Activated CD4-positive, alpha-beta memory T cell treated with anti-CD3 and anti-CD28 coated beads, Interleukin-2, amount 10 ng/mL, durations not matched to agents 7 days and 5 days (primary cell): Measurements from ENCODE around the gene ZBTB34. TPM values are rescaled to one million over a fixed set of nuclear protein-coding genes. Genes with fewer than 3 reads are reported as not detected.

Experiments
- CTCF ChIA-PET: fragments of 350-600 bp; sonication (Branson Sonifier 250); formaldehyde crosslinking; loops from one replicate; lab custom pipeline; 2021; ENCODE audit warnings: antibody characterized with exemption, inconsistent platforms; lab: Charles Lee
- POLR2A ChIA-PET: fragments of 350-600 bp; sonication (Branson Sonifier 250); formaldehyde crosslinking; loops from one replicate; lab custom pipeline; 2021; ENCODE audit warnings: antibody characterized with exemption; lab: Charles Lee
- DNase-seq: peaks from one replicate; pipeline ENCODE4 v3.0.0-alpha.2; 2020
- H3K27ac Mint-ChIP-seq: one replicate; pipeline ENCODE4 v1.8.0; 2021; ENCODE audit warnings: mild to moderate bottlenecking, mixed read lengths
- H3K27me3 Mint-ChIP-seq: one replicate; pipeline ENCODE4 v1.8.0; 2021; ENCODE audit warnings: mixed read lengths
- H3K36me3 Mint-ChIP-seq: one replicate; pipeline ENCODE4 v1.8.0; 2021; ENCODE audit warnings: low read depth, mixed read lengths
- H3K4me1 Mint-ChIP-seq: one replicate; pipeline ENCODE4 v1.8.0; 2021; ENCODE audit warnings: mixed read lengths
- H3K4me3 Mint-ChIP-seq: one replicate; pipeline ENCODE4 v1.8.0; 2021; ENCODE audit warnings: mild to moderate bottlenecking, mixed read lengths
- H3K9me3 Mint-ChIP-seq: one replicate; pipeline ENCODE4 v1.8.0; 2021; ENCODE audit warnings: mixed read lengths
- total RNA-seq, 2 experiments: library from RNA; stranded (reverse); gene quantifications; one replicate each; pipeline ENCODE4 v1.2.3, GENCODE V29; 2021

Gene ZBTB34
- total RNA-seq, 2 experiments from 2014 or later: 8.2 TPM

DNA sequence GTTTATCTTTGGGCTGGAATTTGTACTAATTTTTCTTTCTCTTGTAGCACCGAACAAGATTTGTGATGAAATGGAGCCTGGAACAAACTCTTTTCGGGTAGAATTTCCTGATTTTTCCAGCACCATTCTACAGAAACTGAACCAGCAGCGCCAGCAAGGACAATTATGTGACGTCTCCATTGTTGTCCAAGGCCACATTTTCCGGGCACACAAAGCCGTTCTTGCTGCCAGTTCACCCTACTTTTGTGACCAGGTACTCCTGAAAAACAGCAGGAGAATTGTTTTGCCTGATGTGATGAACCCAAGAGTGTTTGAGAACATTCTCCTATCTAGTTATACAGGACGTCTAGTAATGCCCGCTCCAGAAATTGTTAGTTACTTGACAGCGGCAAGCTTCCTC is 28.0 kb upstream of the ZBTB34 start:
- no peaks in the 10 kb centered on the region for H3K27me3 Mint-ChIP-seq
- H3K4me1 Mint-ChIP-seq: peaks cover 34% of the 10 kb centered on the region
- no peak for DNase-seq
- no peaks in the 10 kb centered on the region for H3K9me3 Mint-ChIP-seq
- H3K36me3 Mint-ChIP-seq: peaks cover 55% of the 10 kb centered on the region
- H3K4me3 Mint-ChIP-seq: no peak overlapping the region
- ChIA-PET CTCF (interaction anchor here (0.6 to 2.1 kb wide), 2 partner anchors 27 to 441 kb away, joined by 3 to 6 read pairs; no protein-coding TSS in a partner anchor), POLR2A (no interaction called here)
- no peak overlapping the region for H3K27ac Mint-ChIP-seq

DNA sequence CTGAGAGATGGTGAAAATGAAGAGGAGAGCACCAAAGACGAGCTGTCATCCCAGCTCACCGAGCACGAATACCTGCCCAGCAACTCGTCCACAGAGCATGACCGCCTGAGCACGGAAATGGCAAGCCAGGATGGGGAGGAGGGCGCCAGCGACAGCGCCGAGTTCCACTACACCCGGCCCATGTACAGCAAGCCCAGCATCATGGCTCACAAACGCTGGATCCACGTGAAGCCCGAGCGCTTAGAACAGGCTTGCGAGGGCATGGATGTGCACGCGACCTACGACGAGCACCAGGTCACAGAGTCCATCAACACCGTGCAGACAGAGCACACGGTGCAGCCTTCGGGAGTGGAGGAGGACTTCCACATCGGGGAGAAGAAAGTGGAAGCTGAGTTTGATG is 27.4 kb upstream of the ZBTB34 start:
- DNase-seq: no peak
- H3K9me3 Mint-ChIP-seq: no peaks in the 10 kb centered on the region
- ChIA-PET CTCF (interaction anchor here (2.1 kb wide), 1 partner anchor 26 kb away, joined by 6 read pairs; no protein-coding TSS in a partner anchor), POLR2A (no interaction called here)
- H3K4me3 Mint-ChIP-seq: no peak overlapping the region
- peaks cover 40% of the 10 kb centered on the region for H3K4me1 Mint-ChIP-seq
- H3K27me3 Mint-ChIP-seq: no peaks in the 10 kb centered on the region
- H3K36me3 Mint-ChIP-seq: peaks cover 59% of the 10 kb centered on the region
- no peak overlapping the region for H3K27ac Mint-ChIP-seq

DNA sequence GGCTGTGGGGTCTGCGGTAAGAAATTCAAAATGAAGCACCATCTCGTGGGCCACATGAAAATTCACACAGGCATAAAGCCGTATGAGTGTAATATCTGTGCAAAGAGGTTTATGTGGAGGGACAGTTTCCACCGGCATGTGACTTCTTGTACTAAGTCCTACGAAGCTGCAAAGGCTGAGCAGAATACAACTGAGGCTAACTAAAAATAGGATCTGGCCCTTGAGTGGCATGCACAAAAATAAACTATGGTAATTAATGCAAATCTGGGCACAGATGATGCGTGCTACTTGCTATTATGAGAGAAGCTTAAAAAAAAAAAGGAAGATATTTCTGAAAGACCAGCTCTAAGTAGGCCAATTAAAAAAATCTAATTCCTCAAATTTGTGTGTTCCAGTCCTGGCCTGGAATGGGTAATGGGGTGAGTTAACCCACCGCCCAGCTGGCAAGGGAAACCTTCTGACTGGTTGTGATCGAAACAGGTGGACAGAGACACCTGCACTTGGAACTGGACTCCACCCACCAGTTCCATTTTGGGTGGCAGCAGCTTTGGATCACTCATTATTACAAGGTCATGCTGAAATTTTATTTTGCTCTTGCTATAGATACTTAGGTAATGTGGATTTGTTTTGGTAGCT is 26.6 kb upstream of the ZBTB34 start:
- POLR2A ChIA-PET: no interaction called here
- DNase-seq: no peak
- H3K4me3 Mint-ChIP-seq: no peak overlapping the region
- CTCF ChIA-PET: interaction anchor here (0.7 to 0.9 kb wide), 2 partner anchors 127 to 129 kb away, joined by 3 read pairs; no protein-coding TSS in a partner anchor
- no peaks in the 10 kb centered on the region for H3K9me3 Mint-ChIP-seq
- no peak overlapping the region for H3K27ac Mint-ChIP-seq
- H3K4me1 Mint-ChIP-seq: peaks cover 42% of the 10 kb centered on the region
- peaks cover 59% of the 10 kb centered on the region for H3K36me3 Mint-ChIP-seq
- H3K27me3 Mint-ChIP-seq: no peaks in the 10 kb centered on the region

DNA sequence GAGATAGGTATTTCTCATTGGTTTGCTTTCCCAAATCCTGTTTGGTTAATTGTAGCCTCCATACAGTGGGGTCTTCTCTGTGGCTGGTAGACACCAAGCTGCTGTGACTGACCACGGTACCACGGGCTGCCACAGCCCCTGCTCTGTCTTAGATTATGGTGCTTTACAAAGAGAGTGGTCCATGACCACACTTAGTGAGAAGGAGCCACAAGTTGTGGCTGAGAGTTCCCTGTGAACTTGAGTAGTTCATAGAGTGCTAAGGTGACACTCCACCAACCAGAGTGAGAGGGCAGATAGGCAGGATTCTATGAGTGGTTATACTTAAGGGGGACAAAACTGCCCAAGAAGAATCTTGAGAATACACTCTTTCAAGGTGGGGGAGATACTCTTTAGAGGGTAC is 25.8 kb upstream of the ZBTB34 start:
- H3K27me3 Mint-ChIP-seq: no peaks in the 10 kb centered on the region
- POLR2A ChIA-PET: no interaction called here
- no peak overlapping the region for H3K27ac Mint-ChIP-seq
- H3K36me3 Mint-ChIP-seq: peaks cover 62% of the 10 kb centered on the region
- no peak for DNase-seq
- CTCF ChIA-PET: interaction anchor here (0.9 kb wide), 1 partner anchor 130 kb away, joined by 3 read pairs; no protein-coding TSS in a partner anchor
- no peaks in the 10 kb centered on the region for H3K9me3 Mint-ChIP-seq
- no peak overlapping the region for H3K4me3 Mint-ChIP-seq
- peaks cover 43% of the 10 kb centered on the region for H3K4me1 Mint-ChIP-seq

DNA sequence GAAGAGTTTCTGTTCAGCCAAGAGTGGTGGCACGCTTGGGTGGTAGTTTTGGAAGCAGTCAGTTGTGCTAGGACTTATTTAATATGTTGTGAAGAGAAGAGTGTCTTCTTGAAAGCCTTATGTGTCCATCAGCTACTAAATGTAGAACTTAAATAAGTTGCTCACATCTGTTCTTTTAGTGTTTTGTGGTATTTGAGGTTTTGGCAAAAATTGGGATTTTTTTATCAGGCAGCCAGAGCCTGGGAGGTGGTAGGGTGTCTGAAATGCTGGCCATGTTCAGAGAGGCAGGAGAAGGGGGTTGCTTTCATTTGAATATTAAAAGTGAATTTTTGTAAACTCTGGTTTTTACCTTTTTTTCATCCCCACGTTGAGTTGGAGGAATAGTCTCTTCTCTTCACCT is 24.2 kb upstream of the ZBTB34 start:
- ChIA-PET POLR2A (no interaction called here), CTCF (no interaction called here)
- Mint-ChIP-seq H3K4me3 (no peak overlapping the region), H3K27ac (no peak overlapping the region), H3K36me3 (peaks cover 55% of the 10 kb centered on the region), H3K9me3 (no peaks in the 10 kb centered on the region), H3K4me1 (peaks cover 33% of the 10 kb centered on the region), H3K27me3 (no peaks in the 10 kb centered on the region)
- no peak for DNase-seq

DNA sequence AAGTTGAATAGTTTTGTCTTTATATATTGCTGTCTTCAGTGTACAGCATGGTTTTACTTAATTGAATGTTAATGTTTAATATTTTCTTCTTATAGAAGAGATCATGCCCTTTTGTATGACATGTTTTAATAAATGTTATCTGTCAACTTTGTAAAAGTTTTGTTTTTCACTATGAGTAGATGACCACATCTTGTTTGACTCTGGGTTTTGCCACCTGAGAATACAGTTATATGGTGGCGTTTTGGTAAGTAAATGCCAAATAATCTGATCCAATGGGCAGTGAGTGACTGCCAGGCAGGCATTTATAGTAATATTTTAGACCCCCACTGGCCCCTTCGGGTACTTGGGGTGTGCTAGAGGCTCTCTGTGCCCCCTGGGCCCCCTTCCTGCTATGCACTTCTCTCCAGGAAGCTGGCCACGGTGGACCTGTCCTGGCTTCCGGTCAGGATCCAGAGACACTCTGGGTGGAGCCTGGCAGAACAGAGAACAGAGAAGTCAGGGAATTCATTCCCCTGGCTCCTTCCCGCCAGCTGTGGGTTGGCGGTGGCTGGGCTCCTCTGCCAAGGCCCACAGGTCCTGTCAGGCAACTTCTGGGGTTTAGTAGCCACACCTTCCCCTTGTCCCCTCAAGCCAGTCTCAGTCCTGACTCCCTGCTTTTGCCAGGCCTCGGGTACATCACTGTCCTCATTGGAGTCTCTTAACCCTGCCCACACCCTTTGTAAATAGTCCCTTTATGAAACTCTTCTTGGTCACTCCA is 22.2 kb upstream of the ZBTB34 start:
- Mint-ChIP-seq H3K9me3 (no peaks in the 10 kb centered on the region), H3K36me3 (peaks cover 42% of the 10 kb centered on the region), H3K4me3 (no peak overlapping the region), H3K27me3 (no peaks in the 10 kb centered on the region), H3K4me1 (peaks cover 32% of the 10 kb centered on the region), H3K27ac (no peak overlapping the region)
- DNase-seq: no peak
- POLR2A ChIA-PET: interaction anchor here (1.6 kb wide), 1 partner anchor 33 kb away, joined by 5 read pairs; the partner anchor contains the start of gene ZBTB43
- CTCF ChIA-PET: no interaction called here

DNA sequence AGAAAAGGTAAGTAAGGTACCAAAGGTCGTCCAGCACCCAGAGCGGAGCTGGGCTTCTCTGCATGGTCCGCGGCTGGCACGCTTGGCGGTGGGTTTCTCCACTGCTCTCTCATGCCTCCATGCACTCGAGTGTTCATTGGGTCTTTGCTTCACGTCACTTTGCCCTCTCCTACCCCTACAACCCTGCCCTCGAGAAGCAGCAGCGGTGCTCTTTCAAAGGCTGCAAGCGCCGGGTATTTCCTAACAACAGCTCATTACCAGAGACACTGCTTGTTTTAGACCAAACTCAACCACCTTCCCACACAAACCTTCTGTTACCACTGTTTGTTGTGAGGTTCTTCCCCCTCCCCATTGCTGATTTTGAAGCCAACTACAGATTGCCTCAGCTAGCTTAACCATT is 21.5 kb upstream of the ZBTB34 start:
- CTCF ChIA-PET: interaction anchor here (1.0 kb wide), 1 partner anchor 134 kb away, joined by 3 read pairs; no protein-coding TSS in a partner anchor
- Mint-ChIP-seq H3K36me3 (peaks cover 35% of the 10 kb centered on the region), H3K9me3 (no peaks in the 10 kb centered on the region), H3K4me3 (no peak overlapping the region), H3K27ac (no peak overlapping the region), H3K4me1 (peaks cover 33% of the 10 kb centered on the region), H3K27me3 (no peaks in the 10 kb centered on the region)
- POLR2A ChIA-PET: interaction anchor here (1.6 kb wide), 1 partner anchor 34 kb away, joined by 5 read pairs; the partner anchor contains the start of gene ZBTB43
- DNase-seq: no peak

DNA sequence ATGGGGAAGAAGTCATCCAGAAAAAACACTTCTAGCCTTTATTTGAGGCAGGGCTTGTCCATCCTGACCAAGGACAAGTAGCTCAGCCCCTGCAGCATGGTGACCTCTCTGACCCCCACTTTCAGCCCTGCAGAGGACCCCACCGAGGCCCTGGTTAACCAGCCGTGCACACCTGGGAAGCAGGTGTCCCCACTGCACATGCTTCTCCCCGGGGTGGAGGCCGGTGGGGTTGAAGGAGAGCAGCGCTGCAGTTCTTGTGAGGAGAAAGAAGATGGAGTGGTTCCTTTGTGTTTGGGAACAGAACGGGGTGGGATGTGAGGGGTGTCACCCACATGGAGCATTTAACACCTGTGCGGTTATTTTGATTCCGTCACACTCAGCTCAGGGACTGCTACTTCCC is 21.1 kb upstream of the ZBTB34 start:
- ChIA-PET CTCF (interaction anchor here (1.0 kb wide), 1 partner anchor 134 kb away, joined by 3 read pairs; no protein-coding TSS in a partner anchor), POLR2A (interaction anchor here (1.6 kb wide), 1 partner anchor 34 kb away, joined by 5 read pairs; the partner anchor contains the start of gene ZBTB43)
- Mint-ChIP-seq H3K4me1 (peaks cover 34% of the 10 kb centered on the region), H3K9me3 (no peaks in the 10 kb centered on the region), H3K27ac (no peak overlapping the region), H3K36me3 (peaks cover 31% of the 10 kb centered on the region), H3K4me3 (no peak overlapping the region), H3K27me3 (no peaks in the 10 kb centered on the region)
- DNase-seq: no peak

DNA sequence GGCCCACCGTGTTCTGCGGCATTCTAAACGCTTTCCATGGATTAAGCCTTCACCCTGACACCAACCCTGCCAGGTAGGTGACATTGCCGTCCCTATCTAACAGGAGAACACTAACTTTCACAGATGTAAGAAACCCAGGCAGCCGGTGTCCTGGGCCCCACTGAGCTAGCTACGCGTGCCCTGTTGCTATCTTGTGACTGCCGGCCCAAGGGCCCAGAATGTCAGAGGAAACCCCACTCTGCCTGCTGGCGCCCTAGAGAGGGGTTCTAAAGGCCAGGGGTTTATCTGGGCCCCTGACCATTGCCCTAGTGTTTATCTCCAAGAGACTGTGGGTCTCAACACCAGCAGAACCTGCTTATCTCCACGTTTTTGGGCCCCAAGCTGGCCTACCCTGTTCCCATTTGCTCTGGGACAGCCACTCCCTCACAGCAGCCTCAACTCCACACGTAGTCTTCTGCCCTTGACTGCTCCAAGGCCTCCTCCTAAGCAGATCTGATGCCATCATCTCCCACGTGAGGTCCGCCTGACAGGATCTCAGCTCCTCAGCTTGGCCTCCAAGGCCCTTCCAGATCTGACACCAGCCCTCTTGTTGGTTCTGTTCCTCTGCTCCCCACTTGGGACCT is 18.1 kb upstream of the ZBTB34 start:
- Mint-ChIP-seq H3K36me3 (peaks cover 11% of the 10 kb centered on the region), H3K9me3 (no peaks in the 10 kb centered on the region), H3K4me3 (no peak overlapping the region), H3K27me3 (no peaks in the 10 kb centered on the region), H3K4me1 (peaks cover 21% of the 10 kb centered on the region), H3K27ac (no peak overlapping the region)
- ChIA-PET POLR2A (interaction anchor here (1.0 kb wide), 1 partner anchor 37 kb away, joined by 3 read pairs; no protein-coding TSS in a partner anchor), CTCF (no interaction called here)
- DNase-seq: no peak

DNA sequence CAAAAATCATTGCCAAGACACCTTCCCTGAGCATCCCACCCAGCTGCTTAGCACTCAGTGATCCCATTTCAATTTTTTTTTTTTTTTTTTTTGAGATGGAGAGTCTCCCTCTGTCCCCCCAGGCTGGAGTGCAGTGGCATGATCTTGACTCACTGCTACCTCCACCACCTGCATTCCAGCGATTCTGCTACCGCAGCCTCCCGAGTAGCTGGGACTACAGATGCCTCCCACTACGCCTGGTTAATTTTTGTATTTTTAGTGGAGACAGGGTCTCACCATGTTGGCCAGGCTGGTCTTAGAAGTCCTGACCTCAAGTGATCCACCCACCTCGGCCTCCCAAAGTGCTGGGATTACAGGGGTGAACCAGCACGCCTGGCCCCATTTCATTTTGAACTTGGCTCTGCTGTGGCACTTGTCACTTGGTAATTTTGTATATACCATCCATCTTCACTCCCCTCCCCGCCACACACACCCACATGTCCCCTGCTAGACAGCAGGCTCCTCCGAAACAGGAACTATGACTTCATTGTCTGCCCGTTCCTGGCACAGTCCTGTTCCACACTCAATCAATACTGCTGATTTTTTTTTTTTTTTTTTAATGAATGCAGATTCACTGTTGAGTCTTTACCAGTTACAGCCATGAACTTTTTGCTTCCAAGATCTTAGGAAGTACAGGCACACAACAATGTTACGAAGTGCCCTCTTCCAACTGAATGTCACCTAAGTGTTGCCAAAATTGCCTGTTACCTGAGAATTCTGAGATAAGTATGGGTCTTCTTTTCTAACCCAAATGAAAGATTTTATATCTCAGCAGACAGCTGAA is 17.3 kb upstream of the ZBTB34 start:
- no peak overlapping the region for H3K4me3 Mint-ChIP-seq
- no peak overlapping the region for H3K27ac Mint-ChIP-seq
- ChIA-PET POLR2A (interaction anchor here (1.0 to 1.4 kb wide), 2 partner anchors 38 kb away, joined by 3 to 4 read pairs; partner anchors contain the start of gene ZBTB43), CTCF (interaction anchor here (1.2 kb wide), 1 partner anchor 9 kb away, joined by 5 read pairs; no protein-coding TSS in a partner anchor)
- peaks cover 6% of the 10 kb centered on the region for H3K36me3 Mint-ChIP-seq
- no peaks in the 10 kb centered on the region for H3K27me3 Mint-ChIP-seq
- H3K9me3 Mint-ChIP-seq: no peaks in the 10 kb centered on the region
- H3K4me1 Mint-ChIP-seq: peaks cover 12% of the 10 kb centered on the region
- DNase-seq: no peak

DNA sequence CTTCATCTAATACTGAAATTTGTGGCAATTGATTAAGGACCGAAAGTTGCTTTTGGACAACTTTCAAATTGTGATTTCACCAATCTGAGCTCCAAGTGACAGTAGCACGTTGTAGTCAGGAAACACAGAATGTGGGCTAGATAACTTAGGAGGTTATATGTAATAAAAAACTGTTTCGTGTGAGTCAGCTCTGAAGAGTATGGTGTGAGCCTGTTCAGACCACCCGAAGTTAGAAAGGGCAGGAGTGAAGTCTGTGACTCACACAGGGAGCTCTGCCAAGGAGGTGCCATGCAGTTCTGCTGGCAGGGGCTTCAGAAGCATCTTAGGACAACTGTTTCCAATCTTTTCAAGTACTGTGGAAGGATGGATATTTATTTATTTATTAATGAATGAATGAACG is 16.4 kb upstream of the ZBTB34 start:
- POLR2A ChIA-PET: interaction anchor here (1.4 kb wide), 1 partner anchor 39 kb away, joined by 4 read pairs; the partner anchor contains the start of gene ZBTB43
- Mint-ChIP-seq H3K4me3 (no peak overlapping the region), H3K27me3 (peaks cover under 1% of the 10 kb centered on the region), H3K36me3 (no peaks in the 10 kb centered on the region), H3K4me1 (peaks cover 6% of the 10 kb centered on the region), H3K27ac (no peak overlapping the region), H3K9me3 (no peaks in the 10 kb centered on the region)
- CTCF ChIA-PET: interaction anchor here (1.2 kb wide), 1 partner anchor 8 kb away, joined by 5 read pairs; no protein-coding TSS in a partner anchor
- no peak for DNase-seq

DNA sequence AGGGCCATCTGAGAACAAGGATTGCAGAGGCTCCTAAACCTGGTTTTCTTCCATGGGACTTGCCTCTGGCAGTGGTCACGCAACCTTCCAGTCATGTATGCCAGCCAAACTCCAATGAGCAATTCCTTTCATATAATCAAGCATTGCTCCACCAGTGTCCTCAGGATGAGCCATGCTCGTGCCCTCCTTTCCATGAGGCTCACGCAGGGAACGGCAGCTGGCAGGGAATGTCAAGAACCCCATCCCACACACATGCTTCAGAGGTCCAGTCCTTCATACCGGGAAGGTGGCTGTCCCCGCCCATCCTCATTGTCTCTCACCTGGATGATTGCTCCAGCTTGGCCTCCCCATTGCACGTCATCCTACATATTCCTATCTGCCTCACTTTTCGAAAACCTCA is 13.4 kb upstream of the ZBTB34 start:
- POLR2A ChIA-PET: interaction anchor here (1.4 kb wide), 1 partner anchor 41 kb away, joined by 3 read pairs; no protein-coding TSS in a partner anchor
- no peak overlapping the region for H3K4me3 Mint-ChIP-seq
- no peaks in the 10 kb centered on the region for H3K36me3 Mint-ChIP-seq
- H3K27ac Mint-ChIP-seq: no peak overlapping the region
- no peaks in the 10 kb centered on the region for H3K9me3 Mint-ChIP-seq
- CTCF ChIA-PET: interaction anchor here (0.9 kb wide), 1 partner anchor 13 kb away, joined by 3 read pairs; no protein-coding TSS in a partner anchor
- DNase-seq: no peak
- peaks cover 2% of the 10 kb centered on the region for H3K4me1 Mint-ChIP-seq
- H3K27me3 Mint-ChIP-seq: peaks cover 19% of the 10 kb centered on the region
